H9 (cell line): Measurements from ENCODE around the gene POLH. TPM values are rescaled to one million over a fixed set of nuclear protein-coding genes. Genes with fewer than 3 reads are reported as not detected.

Experiments
- DNase-seq: peaks from one replicate; pipeline ENCODE4 v3.0.0-alpha.2; 2017
- H2AFZ ChIP-seq: one replicate; pipeline ENCODE4 v1.6.1; 2013; ENCODE audit warnings: mild to moderate bottlenecking, low read length, control low read depth, moderate library complexity
- H2AK5ac ChIP-seq: 2 replicates; pipeline ENCODE4 v1.6.1; 2013; ENCODE audit warnings: low read length, control low read depth, mixed read lengths; ENCODE audit not compliant: insufficient read length
- H2BK120ac ChIP-seq: one replicate; pipeline ENCODE4 v1.6.1; 2013; ENCODE audit warnings: low read depth, mild to moderate bottlenecking, low read length, control low read depth, inconsistent platforms; ENCODE audit not compliant: poor library complexity, severe bottlenecking
- H2BK12ac ChIP-seq: 2 replicates; pipeline ENCODE4 v1.6.1; 2013; ENCODE audit warnings: low read length, control low read depth, mixed read lengths, low read depth; ENCODE audit not compliant: insufficient read length
- H2BK15ac ChIP-seq: 2 replicates; pipeline ENCODE4 v1.6.1; 2013; ENCODE audit warnings: low read depth, low read length, control low read depth
- H2BK20ac ChIP-seq: one replicate; pipeline ENCODE4 v1.6.1; 2013; ENCODE audit warnings: low read depth, mild to moderate bottlenecking, low read length, control low read depth, inconsistent platforms; ENCODE audit not compliant: poor library complexity, severe bottlenecking
- H2BK5ac ChIP-seq: 2 replicates; pipeline ENCODE4 v1.6.1; 2013; ENCODE audit warnings: low read length, control low read depth, mixed read lengths; ENCODE audit not compliant: insufficient read length
- H3K14ac ChIP-seq: 2 replicates; pipeline ENCODE4 v1.6.1; 2013; ENCODE audit warnings: low read length, control low read depth; ENCODE audit not compliant: insufficient read depth
- H3K18ac ChIP-seq: 2 replicates; pipeline ENCODE4 v1.6.1; 2013; ENCODE audit warnings: low read depth, mild to moderate bottlenecking, mixed read lengths, low read length, control low read depth; ENCODE audit not compliant: insufficient read length
- H3K23ac ChIP-seq: 2 replicates; pipeline ENCODE4 v1.6.1; 2013; ENCODE audit warnings: low read length, control low read depth, mixed read lengths, low read depth; ENCODE audit not compliant: insufficient read length
- H3K23me2 ChIP-seq: 2 replicates; pipeline ENCODE4 v1.6.1; 2013; ENCODE audit warnings: low read depth, mild to moderate bottlenecking, mixed read lengths, low read length, control low read depth; ENCODE audit not compliant: insufficient read length, poor library complexity, severe bottlenecking
- H3K27ac ChIP-seq: 2 replicates; pipeline ENCODE4 v1.5.1; 2013; ENCODE audit warnings: low read length, control low read depth, mixed read lengths, low read depth; ENCODE audit not compliant: insufficient read length
- H3K27me3 ChIP-seq: 2 replicates; pipeline ENCODE4 v1.6.1; 2013; ENCODE audit warnings: low read length, control low read depth, inconsistent platforms; ENCODE audit not compliant: insufficient read depth
- H3K4ac ChIP-seq: 2 replicates; pipeline ENCODE4 v1.6.1; 2013; ENCODE audit warnings: low read depth, mild to moderate bottlenecking, control low read depth, inconsistent platforms, low read length, moderate library complexity
- H3K4me1 ChIP-seq: 2 replicates; pipeline ENCODE4 v1.6.1; 2013; ENCODE audit warnings: low read length, control low read depth, inconsistent platforms; ENCODE audit not compliant: insufficient read depth
- H3K4me2 ChIP-seq: 2 replicates; pipeline ENCODE4 v1.6.1; 2013; ENCODE audit warnings: low read length, control low read depth, mixed read lengths; ENCODE audit not compliant: insufficient read length, insufficient read depth
- H3K56ac ChIP-seq: 2 replicates; pipeline ENCODE4 v1.6.1; 2013; ENCODE audit warnings: low read depth, mild to moderate bottlenecking, mixed read lengths, low read length, control low read depth; ENCODE audit not compliant: insufficient read length
- H3K79me1 ChIP-seq: 2 replicates; pipeline ENCODE4 v1.6.1; 2013; ENCODE audit warnings: low read depth, mild to moderate bottlenecking, moderate library complexity, low read length, control low read depth, inconsistent platforms; ENCODE audit not compliant: insufficient read depth, poor library complexity, severe bottlenecking
- H3K79me2 ChIP-seq: 2 replicates; pipeline ENCODE4 v1.6.1; 2013; ENCODE audit warnings: low read length, control low read depth, inconsistent platforms; ENCODE audit not compliant: insufficient read depth
- H3K9ac ChIP-seq: 2 replicates; pipeline ENCODE4 v1.6.1; 2013; ENCODE audit warnings: low read length, control low read depth, mixed read lengths; ENCODE audit not compliant: insufficient read length; ENCODE audit errors: extremely low read depth
- H3K9me3 ChIP-seq: one replicate; pipeline ENCODE4 v1.6.1; 2013; ENCODE audit warnings: low read depth, low read length, inconsistent platforms; ENCODE audit not compliant: control insufficient read depth
- H3T11ph ChIP-seq: one replicate; pipeline ENCODE4 v1.6.1; 2013; ENCODE audit warnings: mild to moderate bottlenecking, low read length, control low read depth, inconsistent platforms
- H4K20me1 ChIP-seq: one replicate; pipeline ENCODE4 v1.6.1; 2013; ENCODE audit not compliant: control insufficient read depth, insufficient read length, insufficient read depth
- H4K5ac ChIP-seq: 2 replicates; pipeline ENCODE4 v1.6.1; 2013; ENCODE audit warnings: low read depth, mild to moderate bottlenecking, mixed read lengths, low read length, control low read depth; ENCODE audit not compliant: insufficient read length
- H4K8ac ChIP-seq: replicated peaks from 2 replicates; pipeline ENCODE4 v1.6.1; 2013; ENCODE audit warnings: low read length, control low read depth, mixed read lengths, low read depth; ENCODE audit not compliant: insufficient read length
- H4K91ac ChIP-seq: 2 replicates; pipeline ENCODE4 v1.6.1; 2013; ENCODE audit warnings: low read depth, mild to moderate bottlenecking, moderate library complexity, mixed read lengths, low read length, control low read depth; ENCODE audit not compliant: insufficient read length
- H3K27ac Mint-ChIP-seq, 3 experiments: 2 replicates in 2 of 3; 3 replicates in 1 of 3; pipeline ENCODE4 v1.8.0; 2020 to 2021; ENCODE audit warnings: mixed read lengths in 3 of 3, mild to moderate bottlenecking in 1 of 3, moderate library complexity in 1 of 3
- H3K27me3 Mint-ChIP-seq: 2 replicates; pipeline ENCODE4 v1.8.0; 2021; ENCODE audit warnings: low read depth, mild to moderate bottlenecking, moderate library complexity, mixed read lengths
- H3K36me3 Mint-ChIP-seq, 3 experiments: 2 replicates in 2 of 3; 3 replicates in 1 of 3; pipeline ENCODE4 v1.8.0; 2020 to 2021; ENCODE audit warnings: low read depth in 3 of 3, mixed read lengths in 3 of 3; ENCODE audit not compliant: insufficient read depth in 1 of 3
- H3K4me1 Mint-ChIP-seq, 2 experiments: 2 replicates each; pipeline ENCODE4 v1.8.0; 2020; ENCODE audit warnings: mixed read lengths in 2 of 2
- H3K4me3 Mint-ChIP-seq, 2 experiments: 2 replicates in 1 of 2; 3 replicates in 1 of 2; pipeline ENCODE4 v1.8.0; 2020 to 2021; ENCODE audit warnings: mild to moderate bottlenecking in 2 of 2, mixed read lengths in 2 of 2, moderate library complexity in 1 of 2
- H3K9me3 Mint-ChIP-seq, 2 experiments: 2 replicates in 1 of 2; 3 replicates in 1 of 2; pipeline ENCODE4 v1.8.0; 2020; ENCODE audit warnings: mild to moderate bottlenecking in 2 of 2, mixed read lengths in 2 of 2, moderate library complexity in 1 of 2
- CTCF ChIP-seq: fragments of 200-600 bp; sonication (generic); conservative IDR thresholded peaks from 3 replicates; pipeline ENCODE4 v1.8.0; 2021; ENCODE audit warnings: antibody characterized with exemption, mild to moderate bottlenecking
- WGBS: extraction: QIAGEN DNeasy Blood & Tissue Kit; methylation state at CpG from one replicate; pipeline ENCODE4 v1.1.7; 2013; ENCODE audit warnings: missing lambda C conversion rate, low lambda C conversion rate, mixed read lengths; ENCODE audit not compliant: insufficient read length; ENCODE audit errors: extremely low coverage; 5-methylcytosine and 5-hydroxymethylcytosine counted together
- total RNA-seq: library from RNA; stranded (reverse); gene quantifications from 2 replicates; pipeline ENCODE4 v1.2.1, GENCODE V29; 2021

Gene POLH
- total RNA-seq, 1 experiment from 2014 or later: 12.6 TPM

DNA sequence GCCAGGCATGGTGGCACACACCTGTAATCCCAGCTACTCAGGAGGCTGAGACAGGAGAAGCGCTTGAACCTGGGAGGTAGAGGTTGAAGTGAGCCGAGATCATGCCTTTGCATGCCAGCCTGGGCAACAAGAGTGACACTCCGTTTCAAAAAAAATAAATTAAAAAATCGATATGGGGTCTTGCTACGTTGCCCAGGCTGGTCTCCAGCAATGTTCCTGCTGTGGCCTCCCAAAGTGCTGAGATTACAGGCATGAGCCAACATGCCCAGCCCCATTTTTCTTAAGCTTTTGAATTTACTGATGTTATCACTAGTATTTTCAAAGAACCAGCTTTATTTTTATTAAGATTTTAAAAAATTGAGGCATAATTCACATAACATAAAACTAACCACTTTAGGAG, 35.5 kb upstream of the POLH start:
- no peak overlapping the region for H4K5ac ChIP-seq
- H2BK20ac ChIP-seq: no peak overlapping the region
- H3K4me1 ChIP-seq: no peaks in the 10 kb centered on the region
- no peak overlapping the region for H3K4me2 ChIP-seq
- no peak overlapping the region for H3K14ac ChIP-seq
- no peak overlapping the region for H2AFZ ChIP-seq
- H3T11ph ChIP-seq: no peak overlapping the region
- no peak overlapping the region for H4K91ac ChIP-seq
- H3K9me3 Mint-ChIP-seq: no peaks in the 10 kb centered on the region
- H3K23me2 ChIP-seq: no peaks in the 10 kb centered on the region
- H3K18ac ChIP-seq: no peak overlapping the region
- no peak overlapping the region for H3K56ac ChIP-seq
- H3K9me3 ChIP-seq: no peaks in the 10 kb centered on the region
- H4K8ac ChIP-seq: no peak overlapping the region
- no peak overlapping the region for H3K4me3 Mint-ChIP-seq
- no peak overlapping the region for H2BK15ac ChIP-seq
- no peak for TF ChIP-seq CTCF
- no peak overlapping the region for H2BK5ac ChIP-seq
- no peaks in the 10 kb centered on the region for H3K79me2 ChIP-seq
- H3K9ac ChIP-seq: no peak overlapping the region
- DNase-seq: no peak
- H3K4ac ChIP-seq: no peak overlapping the region
- H3K23ac ChIP-seq: no peak overlapping the region
- H3K4me1 Mint-ChIP-seq: no peaks in the 10 kb centered on the region
- no peak overlapping the region for H2BK12ac ChIP-seq
- H3K27me3 ChIP-seq: no peaks in the 10 kb centered on the region
- no peak overlapping the region for H3K27ac ChIP-seq
- H2BK120ac ChIP-seq: no peak overlapping the region
- no peak overlapping the region for H2AK5ac ChIP-seq
- H3K36me3 Mint-ChIP-seq: peaks cover 30 to 74% (median 58%) of the 10 kb centered on the region in 3 experiments; a peak in 6 of 7 replicates
- WGBS: no CpG with 5 or more reads among the region's 5 CpGs
- no peaks in the 10 kb centered on the region for H3K79me1 ChIP-seq
- H3K27me3 Mint-ChIP-seq: no peaks in the 10 kb centered on the region
- H3K27ac Mint-ChIP-seq: no peak overlapping the region
- no peaks in the 10 kb centered on the region for H4K20me1 ChIP-seq
